Endothelial cell of umbilical vein (primary cell): ENCODE results near the gene SMIM31. TPM values are rescaled to one million over a fixed set of nuclear protein-coding genes. Genes with fewer than 3 reads are reported as not detected.

Experiments used
- BruUV-seq: library from RNA; stranded (reverse); fragments of 400-500 nt; replicated peaks from 2 replicates; lab custom pipeline; 2021; lab: Mats Ljungman, UMichigan
- CTCF ChIA-PET: fragments of 300-600, 350-600 bp; sonication (Branson Sonifier 250); formaldehyde crosslinking; loops from one replicate; lab custom pipeline; 2021; ENCODE audit warnings: antibody characterized with exemption, inconsistent platforms; lab: Charles Lee
- POLR2A ChIA-PET: fragments of 300-600, 350-600 bp; sonication (Branson Sonifier 250); formaldehyde crosslinking; loops from one replicate; lab custom pipeline; 2021; ENCODE audit warnings: antibody characterized with exemption, inconsistent platforms; lab: Charles Lee
- DNase-seq: peaks from one replicate; pipeline ENCODE4 v3.0.0-alpha.2; 2011; ENCODE audit warnings: low read depth, low spot score
- FAIRE-seq: peaks from 2 replicates; lab custom pipeline; 2011; peaks lifted over from hg19 to GRCh38; lab: Jason Lieb, UNC
- H2AFZ ChIP-seq: 2 replicates; pipeline ENCODE4 v1.6.0; 2012; ENCODE audit warnings: low read depth, low read length, control low read depth, inconsistent platforms
- H3K27ac ChIP-seq: 2 replicates; pipeline ENCODE4 v1.5.1; 2011; ENCODE audit warnings: low read depth, mild to moderate bottlenecking, control low read depth, low read length, moderate library complexity; ENCODE audit not compliant: insufficient read depth
- H3K27me3 ChIP-seq, 2 experiments: 2 replicates each; pipeline versions ENCODE4 v1.6.0 to v1.6.1; 2011; ENCODE audit warnings: low read length in 2 of 2, mixed read lengths in 1 of 2; ENCODE audit not compliant: control insufficient read depth in 2 of 2, insufficient read depth in 2 of 2
- H3K36me3 ChIP-seq, 2 experiments: 2 replicates in 1 of 2; 3 replicates in 1 of 2; pipeline ENCODE4 v1.5.1; 2011; ENCODE audit warnings: low read length in 2 of 2, mild to moderate bottlenecking in 1 of 2, moderate library complexity in 1 of 2; ENCODE audit not compliant: control insufficient read depth in 2 of 2, insufficient read depth in 2 of 2; ENCODE audit errors: extremely low read depth in 1 of 2
- H3K4me1 ChIP-seq: 3 replicates; pipeline ENCODE4 v1.5.1; 2011; ENCODE audit warnings: mild to moderate bottlenecking, low read length; ENCODE audit not compliant: control insufficient read depth, insufficient read depth; ENCODE audit errors: extremely low read depth
- H3K4me2 ChIP-seq: 2 replicates; pipeline ENCODE4 v1.6.1; 2011; ENCODE audit warnings: low read length, control low read depth, mixed read lengths; ENCODE audit not compliant: insufficient read depth
- H3K4me3 ChIP-seq, 3 experiments: fragments of 200-600 bp in 1 of 3; sonication (generic), shearing (Covaris generic) in 1 of 3; replicated peaks in 1 of 3; 2 replicates each; pipeline ENCODE4 v1.5.1; 2011 to 2016; ENCODE audit warnings: control low read depth in 3 of 3, low read length in 3 of 3, mild to moderate bottlenecking in 2 of 3, inconsistent platforms in 1 of 3, low read depth in 1 of 3, moderate library complexity in 1 of 3; ENCODE audit not compliant: insufficient read depth in 1 of 3
- H3K79me2 ChIP-seq: 2 replicates; pipeline ENCODE4 v1.6.0; 2012; ENCODE audit warnings: low read length, inconsistent platforms; ENCODE audit not compliant: control insufficient read depth, insufficient read depth
- H3K9ac ChIP-seq: replicated peaks from 2 replicates; pipeline ENCODE3; 2011; ENCODE audit warnings: low read length, control low read depth; ENCODE audit not compliant: insufficient read depth; ENCODE audit errors: extremely low read depth
- H3K9me1 ChIP-seq: replicated peaks from 3 replicates; pipeline ENCODE4 v1.6.0; 2011; ENCODE audit warnings: mild to moderate bottlenecking, low read length; ENCODE audit not compliant: control insufficient read depth, insufficient read depth; ENCODE audit errors: extremely low read depth
- H3K9me3 ChIP-seq: replicated peaks from 2 replicates; pipeline ENCODE4 v1.5.1; 2012; ENCODE audit warnings: low read length, inconsistent platforms; ENCODE audit not compliant: control insufficient read depth, insufficient read depth
- H4K20me1 ChIP-seq: replicated peaks from 2 replicates; pipeline ENCODE3; 2011; ENCODE audit warnings: mild to moderate bottlenecking, low read length; ENCODE audit not compliant: control insufficient read depth, insufficient read depth; ENCODE audit errors: extremely low read depth
- FOS ChIP-seq: IDR thresholded peaks from 2 replicates; pipeline ENCODE4 v1.6.1; 2011; ENCODE audit warnings: mild to moderate bottlenecking, low read length, moderate library complexity, borderline replicate concordance; ENCODE audit not compliant: insufficient read depth
- GATA2 ChIP-seq: IDR thresholded peaks from 2 replicates; pipeline ENCODE4 v1.7.0; 2011; ENCODE audit warnings: low read depth, mild to moderate bottlenecking, moderate library complexity, mixed read lengths, low read length; ENCODE audit not compliant: insufficient read length, insufficient read depth
- JUN ChIP-seq: IDR thresholded peaks from 2 replicates; pipeline ENCODE4 v1.6.1; 2011; ENCODE audit warnings: borderline replicate concordance, low read depth; ENCODE audit not compliant: insufficient read length, insufficient read depth
- MYC ChIP-seq: IDR thresholded peaks from one replicate; pipeline ENCODE4 v1.6.1; 2011; ENCODE audit warnings: mild to moderate bottlenecking, low read depth, low read length
- POLR2A ChIP-seq: IDR thresholded peaks from 2 replicates; pipeline ENCODE4 v1.6.1; 2012; ENCODE audit warnings: low read depth, mild to moderate bottlenecking, control low read depth, low read length
- POLR2AphosphoS5 ChIP-seq: IDR thresholded peaks from 2 replicates; pipeline ENCODE4 v1.6.1; 2012; ENCODE audit warnings: low read depth, mild to moderate bottlenecking, control low read depth, low read length, moderate library complexity; ENCODE audit not compliant: insufficient read depth
- dilution Hi-C: fragments of 300-500 bp; cut with MboI; formaldehyde crosslinking; loops from one replicate; pipeline ENCODE4 v1.15.0; 2019; ENCODE audit warnings: low sequenced_read_pairs; ENCODE audit not compliant: extremely low pct_ligation_motif_present
- intact Hi-C: fragments of 100-400 bp; cut with micrococcal nuclease; formaldehyde crosslinking; loops from one replicate; pipeline ENCODE4 v1.10.0; 2022
- polyA plus RNA-seq, 4 experiments: library from polyadenylated mRNA; depleted of rRNA in 3 of 4; stranded (reverse) in 3 of 4; unstranded in 1 of 4; fragments of >200 nt; gene quantifications; 2 replicates each; pipeline versions ENCODE4 v1.2.1 to v1.2.3, GENCODE V29; 2011 to 2012; ENCODE audit warnings: missing spikeins in 1 of 4
- total RNA-seq: library from RNA; stranded (reverse); gene quantifications from 2 replicates; pipeline ENCODE4 v1.2.3, GENCODE V29; 2021
- TF ChIP-seq, protein P1 (sequence below), 2 donors: IDR thresholded peaks; 1 replicate in 1 of 2; 2 replicates in 1 of 2; pipeline ENCODE4 v1.5.1; 2011; ENCODE audit warnings: low read length in 2 of 2, mild to moderate bottlenecking in 2 of 2, moderate library complexity in 2 of 2, control low read depth in 1 of 2, inconsistent platforms in 1 of 2, low read depth in 1 of 2; ENCODE audit not compliant: insufficient read depth in 1 of 2; ENCODE audit errors: extremely low read depth in 1 of 2
- TF ChIP-seq, protein P2 (sequence below): IDR thresholded peaks from 2 replicates; pipeline ENCODE4 v1.6.1; 2011; ENCODE audit not compliant: insufficient read depth, insufficient read length

The SMIM31 gene
- total and polyA plus RNA-seq, 2 donors (not counting 3 experiments of a cell fraction or from before 2014, with no cell fraction given): not detected

DNA sequence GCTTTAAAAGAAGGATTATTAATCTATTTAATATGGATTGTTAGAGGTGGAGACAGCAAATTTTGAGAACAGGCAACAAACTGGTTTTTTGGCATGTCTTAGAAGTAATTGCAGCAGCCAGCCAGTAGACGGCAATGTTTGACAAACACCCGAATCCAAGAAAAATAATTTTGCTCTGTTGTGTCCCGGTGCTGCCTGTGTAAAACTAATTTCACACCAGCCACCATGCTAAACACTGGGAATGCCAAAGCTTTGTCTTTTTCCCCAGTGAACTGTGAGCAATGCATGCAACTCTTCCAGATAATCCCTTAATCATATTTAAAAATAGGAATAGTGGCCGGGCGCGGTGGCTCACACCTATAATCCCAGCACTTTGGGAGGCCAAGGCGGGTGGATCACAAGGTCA, 25.9 kb downstream of the SMIM31 start:
- no peak overlapping the region for H3K9ac ChIP-seq

DNA sequence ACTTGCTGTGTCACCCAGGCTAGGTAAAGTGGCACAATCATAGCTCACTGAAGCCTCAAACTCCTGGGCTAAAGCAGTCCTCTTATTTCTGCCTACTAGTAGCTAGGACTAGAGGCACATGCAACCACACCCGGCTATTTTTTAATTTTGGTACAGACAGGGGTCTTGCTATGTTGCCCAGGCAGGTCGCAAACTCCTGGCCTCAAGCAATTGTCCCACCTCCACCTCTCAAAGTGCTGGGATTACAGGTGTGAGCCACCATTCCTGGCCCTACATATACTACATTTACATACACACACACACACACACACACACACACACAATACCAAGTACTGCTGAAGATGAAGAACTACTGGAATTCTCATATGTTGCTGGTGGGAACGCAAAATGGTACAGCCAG, 26.9 kb downstream of the SMIM31 start:
- H3K27ac ChIP-seq: no peak overlapping the region
- H3K4me2 ChIP-seq: no peak overlapping the region
- no peaks in the 10 kb centered on the region for H3K4me1 ChIP-seq
- H3K9me3 ChIP-seq: no peaks in the 10 kb centered on the region
- ChIA-PET CTCF (interaction anchor here (0.9 to 4.8 kb wide), 2 partner anchors 12 to 316 kb away, joined by 6 to 20 read pairs; no protein-coding TSS in a partner anchor), POLR2A (no interaction called here)
- H3K9ac ChIP-seq: no peak overlapping the region
- H3K27me3 ChIP-seq: no peaks in the 10 kb centered on the region
- no peak overlapping the region for H2AFZ ChIP-seq
- H4K20me1 ChIP-seq: no peaks in the 10 kb centered on the region
- TF ChIP-seq, protein P1, sequence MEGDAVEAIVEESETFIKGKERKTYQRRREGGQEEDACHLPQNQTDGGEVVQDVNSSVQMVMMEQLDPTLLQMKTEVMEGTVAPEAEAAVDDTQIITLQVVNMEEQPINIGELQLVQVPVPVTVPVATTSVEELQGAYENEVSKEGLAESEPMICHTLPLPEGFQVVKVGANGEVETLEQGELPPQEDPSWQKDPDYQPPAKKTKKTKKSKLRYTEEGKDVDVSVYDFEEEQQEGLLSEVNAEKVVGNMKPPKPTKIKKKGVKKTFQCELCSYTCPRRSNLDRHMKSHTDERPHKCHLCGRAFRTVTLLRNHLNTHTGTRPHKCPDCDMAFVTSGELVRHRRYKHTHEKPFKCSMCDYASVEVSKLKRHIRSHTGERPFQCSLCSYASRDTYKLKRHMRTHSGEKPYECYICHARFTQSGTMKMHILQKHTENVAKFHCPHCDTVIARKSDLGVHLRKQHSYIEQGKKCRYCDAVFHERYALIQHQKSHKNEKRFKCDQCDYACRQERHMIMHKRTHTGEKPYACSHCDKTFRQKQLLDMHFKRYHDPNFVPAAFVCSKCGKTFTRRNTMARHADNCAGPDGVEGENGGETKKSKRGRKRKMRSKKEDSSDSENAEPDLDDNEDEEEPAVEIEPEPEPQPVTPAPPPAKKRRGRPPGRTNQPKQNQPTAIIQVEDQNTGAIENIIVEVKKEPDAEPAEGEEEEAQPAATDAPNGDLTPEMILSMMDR (IDR thresholded peaks at IDR 0.05; ENCODE audit: extremely low read depth in 1 of 2, insufficient read depth in 1 of 2, low read depth in 1 of 2, low read length in 2 of 2): no peak
- TF ChIP-seq POLR2A (no peak), FOS (no peak), JUN (no peak), GATA2 (no peak), POLR2AphosphoS5 (no peak), MYC (no peak)
- TF ChIP-seq, protein P2, sequence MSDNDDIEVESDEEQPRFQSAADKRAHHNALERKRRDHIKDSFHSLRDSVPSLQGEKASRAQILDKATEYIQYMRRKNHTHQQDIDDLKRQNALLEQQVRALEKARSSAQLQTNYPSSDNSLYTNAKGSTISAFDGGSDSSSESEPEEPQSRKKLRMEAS: no peak
- H3K4me3 ChIP-seq: no peak overlapping the region
- H3K36me3 ChIP-seq: no peaks in the 10 kb centered on the region
- no peak for DNase-seq
- dilution Hi-C loops (no loop called here), intact Hi-C loops (no loop called here)
- BruUV-seq: no TSS peak
- no peak for FAIRE-seq
- H3K79me2 ChIP-seq: no peaks in the 10 kb centered on the region
- no peaks in the 10 kb centered on the region for H3K9me1 ChIP-seq

More for the DNA sequence above, 25.9 kb downstream of the SMIM31 start:
- Histone ChIP-seq H3K4me2 (no peak overlapping the region), H3K9me3 (no peaks in the 10 kb centered on the region), H3K4me3 (no peak overlapping the region), H3K79me2 (no peaks in the 10 kb centered on the region), H3K27ac (no peak overlapping the region), H3K27me3 (no peaks in the 10 kb centered on the region), H3K9me1 (no peaks in the 10 kb centered on the region), H3K36me3 (no peaks in the 10 kb centered on the region), H3K4me1 (no peaks in the 10 kb centered on the region), H2AFZ (no peak overlapping the region), H4K20me1 (no peaks in the 10 kb centered on the region)
- BruUV-seq: no TSS peak
- ChIA-PET POLR2A (no interaction called here), CTCF (interaction anchor here (1.2 to 4.8 kb wide), 2 partner anchors 9 to 11 kb away, joined by 3 to 20 read pairs; no protein-coding TSS in a partner anchor)
- TF ChIP-seq, protein P1 (IDR thresholded peaks at IDR 0.05; ENCODE audit: extremely low read depth in 1 of 2, insufficient read depth in 1 of 2, low read depth in 1 of 2, low read length in 2 of 2): peak; percentile 58 to 78
- TF ChIP-seq POLR2AphosphoS5 (no peak), FOS (no peak)
- no peak for FAIRE-seq
- DNase-seq: peak; percentile 26
- intact Hi-C loops: loop anchor here (1.0 kb wide), 2 partner anchors 317 to 685 kb away; no protein-coding TSS in a partner anchor
- dilution Hi-C loops: no loop called here
